Panc1 (cell line): ENCODE results near the gene ASB16.

Source experiments
- POLR2AphosphoS5 ChIP-seq: IDR thresholded peaks from 2 replicates; pipeline ENCODE4 v1.6.1; 2012; ENCODE audit warnings: mild to moderate bottlenecking, low read depth, low read length, moderate library complexity
- SIN3A ChIP-seq: IDR thresholded peaks from 2 replicates; pipeline ENCODE4 v1.6.1; 2012; ENCODE audit warnings: low read depth, mild to moderate bottlenecking, low read length, moderate library complexity, borderline replicate concordance; ENCODE audit not compliant: insufficient read depth
- TF ChIP-seq, protein P1 (sequence below): fragments of 450-650 bp; IDR thresholded peaks from 2 replicates; pipeline ENCODE4 v1.5.1; 2017; ENCODE audit warnings: mild to moderate bottlenecking
- TF ChIP-seq, protein P2 (sequence below), 2 experiments: IDR thresholded peaks; 2 replicates each; pipeline ENCODE4 v1.6.1; 2011 to 2012; ENCODE audit warnings: low read depth in 2 of 2, control low read depth in 1 of 2, low read length in 1 of 2, mild to moderate bottlenecking in 1 of 2, moderate library complexity in 1 of 2; ENCODE audit not compliant: insufficient read depth in 1 of 2

DNA sequence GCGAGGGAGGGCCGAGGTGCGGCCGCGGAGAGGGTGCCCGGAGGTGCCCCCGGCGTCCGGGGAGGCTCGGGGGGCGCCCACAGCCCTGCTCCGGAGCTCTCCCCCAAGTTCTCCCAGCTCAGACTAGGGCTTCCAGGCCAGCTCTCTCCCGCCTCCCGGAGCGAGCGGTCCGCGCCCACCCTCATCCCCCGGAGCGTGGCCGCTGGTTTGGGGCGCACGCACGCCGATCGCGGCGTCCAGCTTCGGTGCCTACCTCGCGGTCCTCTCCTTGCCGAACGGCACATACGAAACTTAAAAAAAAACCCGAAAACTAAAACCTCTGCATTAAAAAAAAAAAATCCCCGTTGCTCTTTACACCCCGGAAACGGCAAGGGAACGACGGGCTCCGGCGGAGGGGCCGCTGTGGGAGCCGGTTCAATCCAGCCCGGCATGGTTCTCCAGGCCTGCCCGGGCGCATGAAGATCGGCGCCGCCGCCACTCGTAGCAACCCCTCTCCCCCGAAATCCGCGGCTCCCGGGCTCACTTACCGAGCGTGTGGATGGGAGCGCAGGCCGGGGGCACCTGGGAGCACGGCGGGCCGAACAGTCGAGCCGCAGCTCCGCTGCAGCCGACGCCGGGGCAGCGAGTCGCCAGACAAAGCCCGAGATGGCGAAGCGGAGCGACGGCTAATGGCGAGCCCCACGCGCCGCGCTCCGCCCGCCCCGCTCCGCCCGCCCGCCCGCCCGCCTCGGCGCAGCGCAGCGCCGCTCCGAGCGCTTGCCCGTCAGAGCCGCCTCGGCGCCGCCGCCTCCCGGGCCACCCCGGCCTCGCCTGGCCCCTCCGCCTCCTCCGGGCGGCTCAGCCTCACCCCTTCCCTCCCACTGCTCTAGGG, 49.9 kb downstream of the ASB16 start:
- TF ChIP-seq, protein P1, sequence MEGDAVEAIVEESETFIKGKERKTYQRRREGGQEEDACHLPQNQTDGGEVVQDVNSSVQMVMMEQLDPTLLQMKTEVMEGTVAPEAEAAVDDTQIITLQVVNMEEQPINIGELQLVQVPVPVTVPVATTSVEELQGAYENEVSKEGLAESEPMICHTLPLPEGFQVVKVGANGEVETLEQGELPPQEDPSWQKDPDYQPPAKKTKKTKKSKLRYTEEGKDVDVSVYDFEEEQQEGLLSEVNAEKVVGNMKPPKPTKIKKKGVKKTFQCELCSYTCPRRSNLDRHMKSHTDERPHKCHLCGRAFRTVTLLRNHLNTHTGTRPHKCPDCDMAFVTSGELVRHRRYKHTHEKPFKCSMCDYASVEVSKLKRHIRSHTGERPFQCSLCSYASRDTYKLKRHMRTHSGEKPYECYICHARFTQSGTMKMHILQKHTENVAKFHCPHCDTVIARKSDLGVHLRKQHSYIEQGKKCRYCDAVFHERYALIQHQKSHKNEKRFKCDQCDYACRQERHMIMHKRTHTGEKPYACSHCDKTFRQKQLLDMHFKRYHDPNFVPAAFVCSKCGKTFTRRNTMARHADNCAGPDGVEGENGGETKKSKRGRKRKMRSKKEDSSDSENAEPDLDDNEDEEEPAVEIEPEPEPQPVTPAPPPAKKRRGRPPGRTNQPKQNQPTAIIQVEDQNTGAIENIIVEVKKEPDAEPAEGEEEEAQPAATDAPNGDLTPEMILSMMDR, result no peak
- TF ChIP-seq POLR2AphosphoS5 (peak; percentile 38), SIN3A (no peak)
- TF ChIP-seq, protein P2, sequence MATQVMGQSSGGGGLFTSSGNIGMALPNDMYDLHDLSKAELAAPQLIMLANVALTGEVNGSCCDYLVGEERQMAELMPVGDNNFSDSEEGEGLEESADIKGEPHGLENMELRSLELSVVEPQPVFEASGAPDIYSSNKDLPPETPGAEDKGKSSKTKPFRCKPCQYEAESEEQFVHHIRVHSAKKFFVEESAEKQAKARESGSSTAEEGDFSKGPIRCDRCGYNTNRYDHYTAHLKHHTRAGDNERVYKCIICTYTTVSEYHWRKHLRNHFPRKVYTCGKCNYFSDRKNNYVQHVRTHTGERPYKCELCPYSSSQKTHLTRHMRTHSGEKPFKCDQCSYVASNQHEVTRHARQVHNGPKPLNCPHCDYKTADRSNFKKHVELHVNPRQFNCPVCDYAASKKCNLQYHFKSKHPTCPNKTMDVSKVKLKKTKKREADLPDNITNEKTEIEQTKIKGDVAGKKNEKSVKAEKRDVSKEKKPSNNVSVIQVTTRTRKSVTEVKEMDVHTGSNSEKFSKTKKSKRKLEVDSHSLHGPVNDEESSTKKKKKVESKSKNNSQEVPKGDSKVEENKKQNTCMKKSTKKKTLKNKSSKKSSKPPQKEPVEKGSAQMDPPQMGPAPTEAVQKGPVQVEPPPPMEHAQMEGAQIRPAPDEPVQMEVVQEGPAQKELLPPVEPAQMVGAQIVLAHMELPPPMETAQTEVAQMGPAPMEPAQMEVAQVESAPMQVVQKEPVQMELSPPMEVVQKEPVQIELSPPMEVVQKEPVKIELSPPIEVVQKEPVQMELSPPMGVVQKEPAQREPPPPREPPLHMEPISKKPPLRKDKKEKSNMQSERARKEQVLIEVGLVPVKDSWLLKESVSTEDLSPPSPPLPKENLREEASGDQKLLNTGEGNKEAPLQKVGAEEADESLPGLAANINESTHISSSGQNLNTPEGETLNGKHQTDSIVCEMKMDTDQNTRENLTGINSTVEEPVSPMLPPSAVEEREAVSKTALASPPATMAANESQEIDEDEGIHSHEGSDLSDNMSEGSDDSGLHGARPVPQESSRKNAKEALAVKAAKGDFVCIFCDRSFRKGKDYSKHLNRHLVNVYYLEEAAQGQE (IDR thresholded peaks at IDR 0.05; ENCODE audit: insufficient read depth in 1 of 2, low read depth in 2 of 2, low read length in 1 of 2), result no peak
